Muscle layer of duodenum (tissue), 2 donors: ENCODE measurements around the gene ZNF625.
A peak's percentile ranks its signal among the peaks of the same experiment; 100 is the strongest.
"Not testable (repeated sequence)": the region's sequence is repeated elsewhere in the genome, so short reads cannot be mapped to it uniquely, and the experiment has no call there.

Source experiments
- H3K27ac ChIP-seq: one replicate; pipeline ENCODE4 v1.7.0; 2013; ENCODE audit warnings: mild to moderate bottlenecking, low read length
- H3K27me3 ChIP-seq: one replicate; pipeline ENCODE4 v1.7.0; 2013; ENCODE audit warnings: low read depth, mild to moderate bottlenecking, control low read depth, low read length
- H3K36me3 ChIP-seq, 2 donors: one replicate each; pipeline ENCODE4 v1.7.0; 2013; ENCODE audit warnings: low read length in 2 of 2, control low read depth in 1 of 2, mild to moderate bottlenecking in 1 of 2; ENCODE audit not compliant: insufficient read depth in 2 of 2, control insufficient read depth in 1 of 2
- H3K4me1 ChIP-seq, 2 donors: one replicate each; pipeline ENCODE4 v1.7.0; 2013; ENCODE audit warnings: low read length in 2 of 2, mild to moderate bottlenecking in 2 of 2, control low read depth in 1 of 2, moderate library complexity in 1 of 2; ENCODE audit not compliant: insufficient read depth in 2 of 2, control insufficient read depth in 1 of 2
- H3K4me3 ChIP-seq, 2 donors: one replicate each; pipeline ENCODE4 v1.7.0; 2013; ENCODE audit warnings: low read length in 2 of 2, low read depth in 1 of 2, mild to moderate bottlenecking in 1 of 2
- H3K9me3 ChIP-seq, 2 donors: one replicate each; pipeline ENCODE4 v1.7.0; 2013; ENCODE audit warnings: low read length in 2 of 2, control low read depth in 1 of 2, mild to moderate bottlenecking in 1 of 2; ENCODE audit not compliant: control insufficient read depth in 1 of 2
- donor health status: healthy.

Gene ZNF625

DNA sequence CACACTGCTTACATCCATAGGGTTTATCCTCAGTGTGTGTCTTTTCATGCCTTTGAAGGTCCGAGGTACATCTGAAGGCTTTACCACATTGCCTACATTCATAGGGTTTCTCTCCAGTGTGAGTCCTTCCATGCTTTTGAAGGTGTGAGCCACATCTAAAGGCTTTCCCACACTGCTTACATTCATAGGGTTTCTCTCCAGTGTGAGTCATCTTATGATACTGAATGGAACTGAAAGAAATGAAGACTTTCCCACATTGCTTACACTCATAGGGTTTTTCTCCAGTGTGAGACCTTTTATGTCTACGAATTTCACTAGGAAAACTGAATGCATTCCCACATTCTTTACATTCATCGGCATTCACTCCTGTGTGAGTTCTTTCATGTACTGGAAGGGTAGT, 23.5 kb downstream of the ZNF625 start:
- Histone ChIP-seq H3K27ac (no peak overlapping the region), H3K4me3 (peak overlapping the region in 1 of 2 donors; percentile 39), H3K27me3 (no peaks in the 10 kb centered on the region), H3K4me1 (no peaks in the 10 kb centered on the region), H3K9me3 (peaks cover 21 to 24% of the 10 kb centered on the region in 2 donors), H3K36me3 (peaks cover 22 to 60% of the 10 kb centered on the region in 2 donors)

DNA sequence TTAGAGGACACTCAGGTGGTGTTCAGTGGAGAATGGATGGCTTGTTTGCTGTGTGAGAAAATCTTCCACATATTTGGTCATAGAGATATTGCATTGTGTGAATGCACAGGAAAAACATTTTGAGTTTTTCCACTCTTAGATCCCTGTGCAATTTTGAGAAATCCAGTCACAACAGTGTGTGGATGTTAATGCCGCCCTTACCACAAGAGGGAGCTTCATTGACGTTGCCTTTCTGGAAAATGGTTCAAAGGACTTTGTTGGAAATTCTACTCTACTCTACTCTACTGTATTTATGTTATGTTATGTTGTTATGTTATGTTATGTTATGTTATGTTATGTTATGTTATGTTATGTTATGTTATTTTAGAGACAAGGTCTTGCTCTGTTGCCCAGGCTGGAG, 29.8 kb downstream of the ZNF625 start:
- H3K9me3 ChIP-seq: peaks cover 4 to 5% of the 10 kb centered on the region in 2 donors
- H3K36me3 ChIP-seq: peaks cover 0 to 4% of the 10 kb centered on the region in 2 donors
- no peaks in the 10 kb centered on the region for H3K4me1 ChIP-seq
- H3K27me3 ChIP-seq: no peaks in the 10 kb centered on the region
- H3K27ac ChIP-seq: no peak overlapping the region
- no peak overlapping the region for H3K4me3 ChIP-seq

DNA sequence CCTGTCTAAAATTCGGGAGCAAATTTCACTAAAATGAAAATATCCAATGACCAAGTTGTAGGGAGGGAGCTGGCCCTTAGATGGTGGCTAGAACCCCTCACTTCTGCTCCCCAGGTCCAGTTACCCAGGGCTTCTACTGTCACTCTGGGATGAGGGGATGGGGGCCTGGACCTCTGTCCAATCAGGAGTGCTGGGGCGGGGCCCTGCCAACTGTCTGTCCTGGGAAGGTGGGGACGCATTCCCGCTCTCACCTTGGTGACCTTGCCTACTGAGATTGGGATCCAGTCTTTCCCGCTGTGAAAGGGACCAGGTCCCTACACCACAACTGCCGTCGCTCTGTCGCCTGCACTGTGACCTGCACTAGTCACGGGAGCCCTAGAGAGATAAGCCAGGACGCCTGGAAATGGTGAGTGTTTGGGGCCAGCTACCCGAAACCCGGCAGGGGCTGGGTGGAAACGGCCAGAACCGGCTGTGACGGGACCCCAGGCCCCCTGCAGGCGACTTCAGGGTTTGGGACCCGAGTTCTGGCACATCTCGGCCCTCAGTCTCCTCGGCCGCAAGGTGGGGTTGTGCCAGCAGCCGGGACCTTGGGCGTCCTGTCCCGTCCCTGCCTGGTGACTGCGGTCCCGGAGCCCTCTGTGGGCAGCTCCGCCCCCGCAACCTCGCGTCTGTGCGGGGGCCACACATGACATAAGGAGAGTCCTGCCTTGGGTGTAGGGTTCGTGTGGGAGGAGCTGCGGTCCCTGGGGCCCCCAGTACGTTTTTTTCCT, 39.1 kb downstream of the ZNF625 start:
- Histone ChIP-seq H3K27me3 (no peaks in the 10 kb centered on the region), H3K4me1 (no peaks in the 10 kb centered on the region), H3K36me3 (peaks cover 5 to 13% of the 10 kb centered on the region in 2 donors), H3K27ac (no peak overlapping the region), H3K4me3 (no peak overlapping the region), H3K9me3 (peaks cover 3 to 11% of the 10 kb centered on the region in 2 donors)

DNA sequence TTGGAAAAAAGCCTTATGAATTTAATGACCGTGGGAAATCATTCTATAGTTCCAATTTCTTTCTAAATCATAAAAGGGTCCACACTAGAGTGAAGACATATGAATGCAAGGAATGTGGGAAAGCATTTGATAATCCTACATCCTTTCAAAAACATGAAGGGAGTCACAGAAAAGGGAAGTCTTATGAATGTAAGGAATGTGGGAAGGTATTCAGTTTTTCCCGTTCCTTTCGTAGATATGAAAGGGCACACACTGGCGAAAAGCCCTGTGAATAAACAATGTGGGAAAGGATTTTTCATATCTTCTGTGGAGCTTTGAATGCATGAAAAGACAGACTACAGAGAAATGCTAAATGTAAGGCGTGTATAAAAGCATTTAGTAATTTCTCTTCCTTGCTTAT, 43.4 kb downstream of the ZNF625 start:
- Histone ChIP-seq H3K27ac (no peak overlapping the region), H3K4me3 (no peak overlapping the region), H3K36me3 (peaks cover 19 to 38% of the 10 kb centered on the region in 2 donors), H3K27me3 (no peaks in the 10 kb centered on the region), H3K4me1 (no peaks in the 10 kb centered on the region), H3K9me3 (peaks cover 6 to 18% of the 10 kb centered on the region in 2 donors)

DNA sequence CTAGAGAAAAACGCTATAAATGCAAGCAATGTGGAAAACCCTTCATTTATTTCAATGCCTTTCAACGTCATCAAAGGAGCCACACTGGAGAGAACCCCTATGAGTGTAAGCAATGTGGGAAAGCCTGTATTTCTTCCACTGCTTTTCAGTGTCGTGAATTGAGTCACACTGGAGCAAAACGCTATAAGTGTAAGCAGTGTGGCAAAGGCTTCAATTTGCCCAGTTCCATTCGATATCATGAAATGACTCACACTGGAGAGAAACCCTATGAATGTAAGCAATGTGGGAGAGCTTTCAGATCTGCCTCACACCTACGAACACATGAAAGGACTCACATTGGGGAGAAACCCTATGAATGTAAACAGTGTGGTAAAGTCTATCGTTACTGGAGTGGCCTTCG, 43.8 kb downstream of the ZNF625 start:
- no peak overlapping the region for H3K4me3 ChIP-seq
- no peaks in the 10 kb centered on the region for H3K27me3 ChIP-seq
- H3K36me3 ChIP-seq: peaks cover 19 to 38% of the 10 kb centered on the region in 2 donors
- no peak overlapping the region for H3K27ac ChIP-seq
- H3K4me1 ChIP-seq: no peaks in the 10 kb centered on the region
- H3K9me3 ChIP-seq: peaks cover 6 to 18% of the 10 kb centered on the region in 2 donors

- Histone ChIP-seq H3K27ac (no peak overlapping the region), H3K9me3 (peaks cover 6 to 18% of the 10 kb centered on the region in 2 donors), H3K27me3 (no peaks in the 10 kb centered on the region), H3K36me3 (peaks cover 19 to 38% of the 10 kb centered on the region in 2 donors), H3K4me1 (no peaks in the 10 kb centered on the region), H3K4me3 (peak overlapping the region in 1 of 2 donors; percentile 10)
Measured at GRCh38 chr19:12111943-12112637, 44.4 kb downstream of the ZNF625 start.

DNA sequence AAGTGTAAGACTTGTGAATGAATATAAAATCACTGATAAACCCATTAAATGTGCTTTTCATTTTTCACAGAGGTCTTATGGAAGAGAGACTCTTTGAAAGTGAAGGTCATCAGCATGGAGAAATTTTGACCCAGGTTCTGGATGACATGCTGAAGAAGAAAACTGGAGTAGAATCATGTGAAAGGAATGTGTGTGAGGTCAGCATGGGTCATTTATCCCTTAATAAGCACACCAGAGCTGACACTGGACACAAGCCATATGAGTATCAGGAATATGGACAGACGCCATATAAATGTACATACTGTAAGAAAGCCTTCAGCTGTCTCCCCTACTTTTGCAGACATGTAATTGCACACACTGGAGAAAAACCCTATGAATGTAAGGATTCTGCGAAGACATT, 45.4 kb downstream of the ZNF625 start:
- H3K27me3 ChIP-seq: no peaks in the 10 kb centered on the region
- H3K36me3 ChIP-seq: peaks cover 19 to 38% of the 10 kb centered on the region in 2 donors
- H3K4me1 ChIP-seq: no peaks in the 10 kb centered on the region
- H3K9me3 ChIP-seq: peaks cover 6 to 18% of the 10 kb centered on the region in 2 donors
- H3K4me3 ChIP-seq: peak overlapping the region in 1 of 2 donors; percentile 10
- H3K27ac ChIP-seq: no peak overlapping the region

DNA sequence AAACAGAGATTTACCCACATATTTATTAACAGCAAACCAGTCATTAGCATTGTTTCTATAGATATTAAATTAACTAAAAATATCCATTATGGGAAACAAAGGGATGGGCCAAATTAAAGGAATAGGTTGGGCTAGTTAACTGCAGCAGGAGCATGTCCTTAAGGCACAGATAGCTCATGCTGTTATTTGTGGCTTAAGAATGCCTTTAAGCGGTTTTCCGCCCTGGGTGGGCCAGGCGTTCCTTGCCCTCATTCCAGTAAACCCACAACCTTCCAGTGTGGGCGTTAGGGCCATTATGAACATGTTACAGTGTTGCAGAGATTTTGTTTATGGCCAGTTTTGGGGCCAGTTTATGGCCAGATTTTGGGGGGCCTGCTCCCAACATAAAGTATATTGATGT, 52.6 kb downstream of the ZNF625 start:
- H3K36me3 ChIP-seq: not testable (repeated sequence)

GRCh38 chr19:12098040-12098439, 58.5 kb downstream of the ZNF625 start:
- Histone ChIP-seq H3K27me3 (no peaks in the 10 kb centered on the region), H3K36me3 (no peaks in the 10 kb centered on the region), H3K9me3 (no peaks in the 10 kb centered on the region), H3K4me1 (no peaks in the 10 kb centered on the region), H3K27ac (no peak overlapping the region), H3K4me3 (no peak overlapping the region)

More for the DNA sequence above, 52.6 kb downstream of the ZNF625 start:
- H3K9me3 ChIP-seq, H3K4me1 ChIP-seq, H3K4me3 ChIP-seq, H3K27ac ChIP-seq, H3K27me3 ChIP-seq: not testable (repeated sequence)

- H3K4me1 ChIP-seq: peaks cover 0 to 7% of the 10 kb centered on the region in 2 donors
Measured at GRCh38 chr19:12095111-12095790, 61.3 kb downstream of the ZNF625 start.

More at GRCh38 chr19:12095111-12095790, 61.3 kb downstream of the ZNF625 start:
- Histone ChIP-seq H3K36me3 (no peaks in the 10 kb centered on the region), H3K9me3 (no peaks in the 10 kb centered on the region), H3K4me3 (no peak overlapping the region), H3K27me3 (no peaks in the 10 kb centered on the region), H3K27ac (no peak overlapping the region)
